OCI-M2 (cell line): ENCODE results near the gene GJC1.

ENCODE experiments used
- DNase-seq: peaks from one replicate; lab custom pipeline; 2025; ENCODE audit not compliant: unreplicated experiment; lab: John Stamatoyannopoulos, UW

GJC1 gene

GRCh38 chr17:44778656-44779210 is 51.4 kb downstream of the GJC1 start:
- no peak for DNase-seq

- DNase-seq, result no peak
These were observed 52.4 kb downstream of the GJC1 start for GRCh38 chr17:44777394-44778348.

- no peak for DNase-seq
These were observed 53.3 kb downstream of the GJC1 start for GRCh38 chr17:44776628-44777393.

GRCh38 chr17:44775838-44776621 is 54.1 kb downstream of the GJC1 start:
- peak; percentile 69 for DNase-seq

GRCh38 chr17:44775136-44775837 is 54.8 kb downstream of the GJC1 start:
- DNase-seq, result no peak

GRCh38 chr17:44774271-44775135 is 55.6 kb downstream of the GJC1 start:
- peak; percentile 62 for DNase-seq

GRCh38 chr17:44773140-44773539 is 56.9 kb downstream of the GJC1 start:
- no peak for DNase-seq

- DNase-seq, result no peak
These were observed 57.6 kb downstream of the GJC1 start for GRCh38 chr17:44772308-44773045.

- DNase-seq, result no peak
These were observed 59.7 kb downstream of the GJC1 start for GRCh38 chr17:44770166-44770925.

GRCh38 chr17:44769647-44770084 is 60.4 kb downstream of the GJC1 start:
- no peak for DNase-seq

- DNase-seq, result no peak
These were observed 60.9 kb downstream of the GJC1 start for GRCh38 chr17:44769230-44769629.

GRCh38 chr17:44768505-44769142 is 61.5 kb downstream of the GJC1 start:
- no peak for DNase-seq

- DNase-seq, result no peak
These were observed 62.6 kb downstream of the GJC1 start for GRCh38 chr17:44767493-44767892.

- no peak for DNase-seq
These were observed 63.6 kb downstream of the GJC1 start for GRCh38 chr17:44766409-44767038.

- DNase-seq, result no peak
These were observed 64.1 kb downstream of the GJC1 start for GRCh38 chr17:44765965-44766364.

- no peak for DNase-seq
These were observed 66.9 kb downstream of the GJC1 start for GRCh38 chr17:44763170-44763569.
